GM23338 (cell line): ENCODE results near the gene DMD.

ENCODE experiments used
- CTCF ChIP-seq, 2 experiments: fragments of 200-600 bp in 1 of 2; sonication (generic) in 1 of 2; conservative IDR thresholded peaks; 2 replicates each; pipeline versions ENCODE4 v1.5.1 to v1.6.1; 2016 to 2017; ENCODE audit warnings: antibody characterized with exemption in 2 of 2, low read depth in 2 of 2, mild to moderate bottlenecking in 2 of 2, moderate library complexity in 1 of 2
- EZH2 ChIP-seq: fragments of 200-600 bp; sonication (generic); IDR thresholded peaks from one replicate; pipeline ENCODE4 v1.8.0; 2017; ENCODE audit warnings: antibody characterized with exemption, mild to moderate bottlenecking, low read depth; ENCODE audit not compliant: unreplicated experiment
- EZH2phosphoT487 ChIP-seq: fragments of 200-600 bp; sonication (generic); IDR thresholded peaks from one replicate; pipeline ENCODE4 v1.8.1; 2018; ENCODE audit warnings: antibody characterized with exemption; ENCODE audit not compliant: unreplicated experiment
- JUNB ChIP-seq: IDR thresholded peaks from one replicate; pipeline ENCODE4 v1.6.1; 2016; ENCODE audit warnings: antibody characterized with exemption; ENCODE audit not compliant: unreplicated experiment
- POLR2AphosphoS5 ChIP-seq: IDR thresholded peaks from 2 replicates; pipeline ENCODE4 v1.6.1; 2016; ENCODE audit warnings: antibody characterized with exemption, low read depth
- REST ChIP-seq: IDR thresholded peaks from one replicate; pipeline ENCODE4 v1.6.1; 2018; ENCODE audit warnings: antibody characterized with exemption; ENCODE audit not compliant: unreplicated experiment
- ZNF114 ChIP-seq: fragments of 250-450 bp; sonication (Bioruptor Pico); IDR thresholded peaks from 2 replicates; pipeline ENCODE4 v1.5.0; 2020; ENCODE audit warnings: mild to moderate bottlenecking, moderate library complexity

- no peak for TF ChIP-seq CTCF (conservative IDR thresholded peaks at IDR 0.05; ENCODE audit: low read depth in 2 of 2)
- no peak for TF ChIP-seq EZH2phosphoT487
- no peak for TF ChIP-seq EZH2
- no peak for TF ChIP-seq REST
- no peak for TF ChIP-seq ZNF114 (CRISPR knock-in tag)
- no peak for TF ChIP-seq JUNB
- no peak for TF ChIP-seq POLR2AphosphoS5
These were observed 339.7 kb downstream of the DMD start for GRCh38 chrX:32871636-32872035.
